Measurements from ENCODE around the gene KLHL33.

DNA sequence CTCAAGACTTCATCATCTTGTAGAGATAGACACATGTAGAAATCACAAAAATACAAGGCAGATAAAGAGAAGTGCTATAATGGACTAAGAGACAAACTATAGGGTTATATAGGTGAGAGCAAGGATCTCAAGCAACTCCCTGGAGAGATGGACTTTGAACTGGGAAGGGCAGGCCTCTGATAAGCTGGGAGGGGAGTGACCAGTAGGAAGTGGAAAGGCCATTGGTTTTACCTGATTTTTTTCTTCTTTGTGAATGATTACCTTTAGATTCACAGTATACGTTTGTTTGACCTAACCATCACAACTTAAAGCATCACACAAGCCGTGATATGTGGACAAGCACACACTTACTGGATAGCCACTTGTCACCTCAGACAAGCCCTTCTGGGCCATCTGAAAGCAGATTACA lies 17.5 kb downstream of the KLHL33 start:
- TF ChIP-seq, protein P1, sequence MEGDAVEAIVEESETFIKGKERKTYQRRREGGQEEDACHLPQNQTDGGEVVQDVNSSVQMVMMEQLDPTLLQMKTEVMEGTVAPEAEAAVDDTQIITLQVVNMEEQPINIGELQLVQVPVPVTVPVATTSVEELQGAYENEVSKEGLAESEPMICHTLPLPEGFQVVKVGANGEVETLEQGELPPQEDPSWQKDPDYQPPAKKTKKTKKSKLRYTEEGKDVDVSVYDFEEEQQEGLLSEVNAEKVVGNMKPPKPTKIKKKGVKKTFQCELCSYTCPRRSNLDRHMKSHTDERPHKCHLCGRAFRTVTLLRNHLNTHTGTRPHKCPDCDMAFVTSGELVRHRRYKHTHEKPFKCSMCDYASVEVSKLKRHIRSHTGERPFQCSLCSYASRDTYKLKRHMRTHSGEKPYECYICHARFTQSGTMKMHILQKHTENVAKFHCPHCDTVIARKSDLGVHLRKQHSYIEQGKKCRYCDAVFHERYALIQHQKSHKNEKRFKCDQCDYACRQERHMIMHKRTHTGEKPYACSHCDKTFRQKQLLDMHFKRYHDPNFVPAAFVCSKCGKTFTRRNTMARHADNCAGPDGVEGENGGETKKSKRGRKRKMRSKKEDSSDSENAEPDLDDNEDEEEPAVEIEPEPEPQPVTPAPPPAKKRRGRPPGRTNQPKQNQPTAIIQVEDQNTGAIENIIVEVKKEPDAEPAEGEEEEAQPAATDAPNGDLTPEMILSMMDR (IDR thresholded peaks at IDR 0.05): no peak
- TF ChIP-seq RNF2 (IDR thresholded peaks at IDR 0.05; ENCODE audit: borderline replicate concordance, low read depth): no peak
- TF ChIP-seq EP300 (IDR thresholded peaks at IDR 0.05): no peak
- no peak for TF ChIP-seq HMGXB4 (CRISPR knock-in tag; IDR thresholded peaks at IDR 0.05; ENCODE audit: borderline replicate concordance)
- TF ChIP-seq SMC3 (IDR thresholded peaks at IDR 0.05): no peak
- TF ChIP-seq JUN (IDR thresholded peaks at IDR 0.05): no peak
- no peak for TF ChIP-seq RCOR1 (IDR thresholded peaks at IDR 0.05; ENCODE audit: low read depth, low read length)
- TF ChIP-seq FOXS1 (CRISPR knock-in tag; IDR thresholded peaks at IDR 0.05): no peak
- TF ChIP-seq POLR2A (IDR thresholded peaks at IDR 0.05; ENCODE audit: low read length): no peak
- TF ChIP-seq, protein P2, sequence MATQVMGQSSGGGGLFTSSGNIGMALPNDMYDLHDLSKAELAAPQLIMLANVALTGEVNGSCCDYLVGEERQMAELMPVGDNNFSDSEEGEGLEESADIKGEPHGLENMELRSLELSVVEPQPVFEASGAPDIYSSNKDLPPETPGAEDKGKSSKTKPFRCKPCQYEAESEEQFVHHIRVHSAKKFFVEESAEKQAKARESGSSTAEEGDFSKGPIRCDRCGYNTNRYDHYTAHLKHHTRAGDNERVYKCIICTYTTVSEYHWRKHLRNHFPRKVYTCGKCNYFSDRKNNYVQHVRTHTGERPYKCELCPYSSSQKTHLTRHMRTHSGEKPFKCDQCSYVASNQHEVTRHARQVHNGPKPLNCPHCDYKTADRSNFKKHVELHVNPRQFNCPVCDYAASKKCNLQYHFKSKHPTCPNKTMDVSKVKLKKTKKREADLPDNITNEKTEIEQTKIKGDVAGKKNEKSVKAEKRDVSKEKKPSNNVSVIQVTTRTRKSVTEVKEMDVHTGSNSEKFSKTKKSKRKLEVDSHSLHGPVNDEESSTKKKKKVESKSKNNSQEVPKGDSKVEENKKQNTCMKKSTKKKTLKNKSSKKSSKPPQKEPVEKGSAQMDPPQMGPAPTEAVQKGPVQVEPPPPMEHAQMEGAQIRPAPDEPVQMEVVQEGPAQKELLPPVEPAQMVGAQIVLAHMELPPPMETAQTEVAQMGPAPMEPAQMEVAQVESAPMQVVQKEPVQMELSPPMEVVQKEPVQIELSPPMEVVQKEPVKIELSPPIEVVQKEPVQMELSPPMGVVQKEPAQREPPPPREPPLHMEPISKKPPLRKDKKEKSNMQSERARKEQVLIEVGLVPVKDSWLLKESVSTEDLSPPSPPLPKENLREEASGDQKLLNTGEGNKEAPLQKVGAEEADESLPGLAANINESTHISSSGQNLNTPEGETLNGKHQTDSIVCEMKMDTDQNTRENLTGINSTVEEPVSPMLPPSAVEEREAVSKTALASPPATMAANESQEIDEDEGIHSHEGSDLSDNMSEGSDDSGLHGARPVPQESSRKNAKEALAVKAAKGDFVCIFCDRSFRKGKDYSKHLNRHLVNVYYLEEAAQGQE (IDR thresholded peaks at IDR 0.05): no peak
- no peak for TF ChIP-seq KDM5A (IDR thresholded peaks at IDR 0.05)
- TF ChIP-seq HEYL (CRISPR knock-in tag; IDR thresholded peaks at IDR 0.05): no peak
